Endodermal cell (in vitro differentiated cells): ENCODE data around the gene DNM1. TPM values are rescaled to one million over a fixed set of nuclear protein-coding genes. Genes with fewer than 3 reads are reported as not detected.

ENCODE experiments used
- DNase-seq: peaks from one replicate; pipeline ENCODE4 v3.0.0-alpha.2; 2017
- H3K27ac ChIP-seq: 2 replicates; pipeline ENCODE4 v1.5.1; 2013; ENCODE audit warnings: mild to moderate bottlenecking, low read depth, low read length, moderate library complexity
- H3K27me3 ChIP-seq: 2 replicates; pipeline ENCODE4 v1.6.1; 2013; ENCODE audit warnings: mild to moderate bottlenecking, low read length, moderate library complexity; ENCODE audit not compliant: insufficient read depth, control insufficient read depth, poor library complexity, severe bottlenecking
- H3K36me3 ChIP-seq: 2 replicates; pipeline ENCODE4 v1.7.0; 2013; ENCODE audit warnings: mild to moderate bottlenecking, low read length, moderate library complexity; ENCODE audit not compliant: control insufficient read depth, insufficient read depth
- H3K4me1 ChIP-seq: one replicate; pipeline ENCODE4 v1.7.0; 2013; ENCODE audit warnings: low read length; ENCODE audit not compliant: control insufficient read depth, insufficient read depth
- H3K4me3 ChIP-seq: 2 replicates; pipeline ENCODE4 v1.5.1; 2013; ENCODE audit warnings: mild to moderate bottlenecking, low read length, moderate library complexity
- H3K9ac ChIP-seq: 2 replicates; pipeline ENCODE4 v1.6.1; 2013; ENCODE audit warnings: mild to moderate bottlenecking, low read length, moderate library complexity; ENCODE audit not compliant: poor library complexity, severe bottlenecking; ENCODE audit errors: extremely low read depth
- H3K9me3 ChIP-seq: 2 replicates; pipeline ENCODE4 v1.6.1; 2013; ENCODE audit warnings: mild to moderate bottlenecking, low read length, moderate library complexity; ENCODE audit not compliant: control insufficient read depth
- H3K27ac Mint-ChIP-seq: 2 replicates; pipeline ENCODE4 v1.8.0; 2020; ENCODE audit warnings: mixed read lengths
- H3K27me3 Mint-ChIP-seq: 2 replicates; pipeline ENCODE4 v1.8.0; 2021; ENCODE audit warnings: mild to moderate bottlenecking, mixed read lengths; ENCODE audit not compliant: insufficient read depth
- H3K36me3 Mint-ChIP-seq: 2 replicates; pipeline ENCODE4 v1.8.0; 2020; ENCODE audit warnings: low read depth, mixed read lengths
- H3K4me1 Mint-ChIP-seq: 2 replicates; pipeline ENCODE4 v1.8.0; 2020; ENCODE audit warnings: mixed read lengths
- H3K4me3 Mint-ChIP-seq: 2 replicates; pipeline ENCODE4 v1.8.0; 2020; ENCODE audit warnings: mild to moderate bottlenecking, moderate library complexity, mixed read lengths
- H3K9me3 Mint-ChIP-seq: 2 replicates; pipeline ENCODE4 v1.8.0; 2020; ENCODE audit warnings: mild to moderate bottlenecking, mixed read lengths
- CTCF ChIP-seq: fragments of 200-600 bp; sonication (generic); conservative IDR thresholded peaks from 2 replicates; pipeline ENCODE4 v1.5.0; 2021; ENCODE audit warnings: antibody characterized with exemption, mild to moderate bottlenecking
- WGBS, 2 experiments: methylation state at CpG; one replicate each; pipeline versions ENCODE4 v1.1.5 to v1.1.7; 2013; ENCODE audit warnings: missing lambda C conversion rate in 2 of 2, mixed read lengths in 1 of 2; ENCODE audit not compliant: insufficient coverage in 1 of 2, insufficient read length in 1 of 2; 5-methylcytosine and 5-hydroxymethylcytosine counted together
- total RNA-seq, 2 donors: library from RNA; stranded (reverse); fragmentation: NEBNext Ultra II Directional in 1 of 2; extraction: Animal tissue kit (Norgen Biotek cat#: 25700) in 1 of 2; gene quantifications; 2 replicates in 1 of 2; 3 replicates in 1 of 2; pipeline ENCODE4 v1.2.1, GENCODE V29; 2021

Gene DNM1
- total RNA-seq, 2 donors from 2014 or later, result 55.8 to 147 TPM

GRCh38 chr9:128190013-128190412, 13.2 kb upstream of the DNM1 start:
- Mint-ChIP-seq H3K36me3 (peaks cover 37% of the 10 kb centered on the region), H3K27ac (no peak overlapping the region), H3K9me3 (no peaks in the 10 kb centered on the region), H3K4me3 (peak overlapping the region; percentile 90), H3K27me3 (no peaks in the 10 kb centered on the region), H3K4me1 (peaks cover 12% of the 10 kb centered on the region)
- Histone ChIP-seq H3K36me3 (peaks cover 34% of the 10 kb centered on the region), H3K4me1 (no peaks in the 10 kb centered on the region), H3K4me3 (peak overlapping the region; percentile 90), H3K27ac (no peak overlapping the region), H3K9ac (no peak overlapping the region), H3K27me3 (no peaks in the 10 kb centered on the region), H3K9me3 (no peaks in the 10 kb centered on the region)
- peak; percentile 31 for TF ChIP-seq CTCF
- WGBS, 2 experiments, result 95% methylated on average over 2 of the region's 2 CpGs; no CpG with 5 or more reads in 1 of the 2 experiments
- no peak for DNase-seq

GRCh38 chr9:128190516-128191405, 12.4 kb upstream of the DNM1 start:
- Histone ChIP-seq H3K9me3 (no peaks in the 10 kb centered on the region), H3K4me3 (peak overlapping the region; percentile 90)
- no peak for TF ChIP-seq CTCF

GRCh38 chr9:128191406-128192046, 11.7 kb upstream of the DNM1 start, which contains the start of gene CIZ1:
Gene CIZ1, minus strand, starts transcription at chr9:128191572. Its CDS starts 715 bp downstream, at chr9:128190857.
- H3K27me3 Mint-ChIP-seq, result no peaks in the 10 kb centered on the region
- H3K36me3 Mint-ChIP-seq, result peaks cover 28% of the 10 kb centered on the region
- peak; percentile 92 for TF ChIP-seq CTCF
- Histone ChIP-seq H3K4me3 (peak within 1 kb of the TSS; percentile 90), H3K9ac (peak within 1 kb of the TSS; percentile 50), H3K27ac (peak within 1 kb of the TSS; percentile 32), H3K4me1 (no peaks in the 10 kb centered on the region), H3K36me3 (peaks cover 25% of the 10 kb centered on the region), H3K27me3 (no peaks in the 10 kb centered on the region), H3K9me3 (no peaks in the 10 kb centered on the region)
- no peaks in the 10 kb centered on the region for H3K9me3 Mint-ChIP-seq
- 0 to 2% methylated on average over 15 to 71 of the region's 71 CpGs for WGBS, 2 experiments
- H3K4me3 Mint-ChIP-seq, result peak within 1 kb of the TSS; percentile 90
- peak within 1 kb of the TSS; percentile 86 for H3K27ac Mint-ChIP-seq
- DNase-seq, result peak; percentile 89
- H3K4me1 Mint-ChIP-seq, result peaks cover 6% of the 10 kb centered on the region

More at GRCh38 chr9:128190516-128191405, 12.4 kb upstream of the DNM1 start:
- peak overlapping the region; percentile 90 for H3K4me3 Mint-ChIP-seq
- no peaks in the 10 kb centered on the region for H3K4me1 ChIP-seq
- peak overlapping the region; percentile 86 for H3K27ac Mint-ChIP-seq
- peaks cover 12% of the 10 kb centered on the region for H3K4me1 Mint-ChIP-seq
- 27 to 58% methylated on average over 13 to 32 of the region's 32 CpGs for WGBS, 2 experiments
- peak overlapping the region; percentile 32 for H3K27ac ChIP-seq
- H3K36me3 ChIP-seq, result peaks cover 26% of the 10 kb centered on the region
- no peaks in the 10 kb centered on the region for H3K27me3 Mint-ChIP-seq
- DNase-seq, result no peak
- H3K36me3 Mint-ChIP-seq, result peaks cover 33% of the 10 kb centered on the region
- H3K27me3 ChIP-seq, result no peaks in the 10 kb centered on the region
- peak overlapping the region; percentile 50 for H3K9ac ChIP-seq
- no peaks in the 10 kb centered on the region for H3K9me3 Mint-ChIP-seq
